GM03348 (cell line): ENCODE results near the gene ZP2.
"Not testable (repeated sequence)": the region's sequence is repeated elsewhere in the genome, so short reads cannot be mapped to it uniquely, and the experiment has no call there.

ENCODE experiments used
- DNase-seq: peaks from one replicate; pipeline ENCODE4 v3.0.0; 2012; ENCODE audit warnings: low spot score

ZP2 gene

DNA sequence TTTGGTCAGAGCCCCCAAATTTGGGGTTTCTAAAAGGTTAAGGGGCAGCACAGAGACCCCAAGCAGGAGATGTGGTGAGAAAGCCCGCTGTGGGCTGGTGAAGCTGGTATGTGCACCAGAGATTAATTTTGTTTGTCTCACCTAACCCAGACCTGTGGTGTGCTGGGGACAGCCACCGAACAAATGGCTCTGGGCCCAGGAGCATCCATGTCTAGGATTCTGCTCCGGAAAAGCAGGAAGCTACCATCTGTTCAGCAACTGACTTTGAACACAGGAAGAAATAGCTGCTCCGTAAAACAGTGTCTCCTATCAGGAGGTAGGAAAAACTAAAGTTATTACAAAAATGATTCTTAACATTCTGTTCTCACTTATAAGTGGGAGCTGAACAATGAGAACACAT, 2.7 kb upstream of the ZP2 start:
- DNase-seq, result no peak

DNA sequence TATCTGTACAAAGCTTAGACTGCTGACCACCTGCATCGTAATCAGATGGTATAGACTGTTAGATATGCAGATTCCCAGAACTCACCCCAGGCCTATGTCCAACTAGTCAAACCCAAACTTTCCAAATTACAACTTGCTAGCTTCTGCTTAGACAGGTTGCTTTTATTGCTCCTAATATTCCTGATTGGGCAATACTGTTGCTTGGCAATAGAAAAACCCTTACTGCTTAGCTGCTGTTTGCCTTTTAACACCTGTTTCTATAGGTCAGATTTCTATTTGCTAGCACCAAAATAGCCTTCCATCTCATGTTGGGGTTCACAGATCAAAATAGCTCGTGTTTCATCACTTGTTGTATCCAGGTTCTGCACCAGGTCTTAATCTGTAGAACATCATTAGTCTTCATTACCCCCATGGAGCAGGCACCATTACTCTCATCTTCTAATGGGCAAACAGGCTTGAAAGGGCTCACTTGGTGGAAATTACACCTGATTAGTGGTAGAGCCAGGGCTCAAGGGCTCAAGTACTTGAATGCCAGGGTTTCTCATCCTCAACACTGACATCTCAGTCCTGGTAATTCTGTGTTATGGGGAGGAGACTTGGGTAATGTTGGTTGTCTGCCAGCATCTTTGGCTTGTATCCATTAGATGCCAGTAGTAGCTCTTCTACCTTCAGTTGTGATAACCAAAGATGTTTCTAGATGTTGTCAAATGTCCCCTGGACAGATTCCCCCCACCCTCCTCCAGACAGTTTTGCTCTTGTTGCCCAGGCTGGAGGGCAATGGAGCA, 2.7 kb downstream of the ZP2 start:
- no peak for DNase-seq

DNA sequence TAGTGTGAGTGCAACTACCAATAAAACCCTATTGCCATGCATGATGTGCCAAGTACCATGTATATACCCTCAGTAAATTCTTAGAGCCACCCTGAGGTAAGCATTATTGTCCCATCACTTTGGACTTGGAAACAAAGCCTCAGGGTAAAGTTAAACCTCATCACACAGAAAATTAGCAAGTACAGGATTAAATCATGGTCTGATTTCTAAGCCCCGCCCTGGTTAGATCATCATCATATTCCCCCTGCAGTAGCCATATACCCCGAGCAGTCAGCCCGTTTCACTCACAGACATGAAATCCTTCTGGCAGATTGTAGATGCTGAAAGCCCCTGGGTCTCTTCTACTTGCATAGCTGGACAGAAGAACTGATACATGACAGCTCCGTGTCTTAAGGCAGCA, 4.8 kb downstream of the ZP2 start:
- DNase-seq, result no peak

DNA sequence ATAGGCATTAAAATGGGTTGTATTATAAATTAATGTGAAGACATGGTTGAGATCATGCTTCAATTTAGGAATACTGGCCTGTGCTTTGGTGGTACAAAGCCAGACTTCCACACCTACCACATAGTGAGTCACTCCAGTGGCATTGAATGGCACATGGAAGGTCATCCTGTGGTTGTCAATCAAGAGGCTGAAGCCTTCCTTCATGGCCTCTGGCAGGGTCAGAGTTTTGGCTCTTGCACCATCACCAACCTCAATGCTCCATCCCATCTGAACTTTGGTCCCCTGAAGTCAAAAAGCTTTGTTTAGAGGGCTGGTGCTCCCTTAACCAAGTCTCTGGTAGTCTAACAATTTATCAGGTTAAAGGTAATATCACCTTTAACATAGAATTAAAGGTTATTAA, 6.1 kb downstream of the ZP2 start:
- DNase-seq, result no peak

DNA sequence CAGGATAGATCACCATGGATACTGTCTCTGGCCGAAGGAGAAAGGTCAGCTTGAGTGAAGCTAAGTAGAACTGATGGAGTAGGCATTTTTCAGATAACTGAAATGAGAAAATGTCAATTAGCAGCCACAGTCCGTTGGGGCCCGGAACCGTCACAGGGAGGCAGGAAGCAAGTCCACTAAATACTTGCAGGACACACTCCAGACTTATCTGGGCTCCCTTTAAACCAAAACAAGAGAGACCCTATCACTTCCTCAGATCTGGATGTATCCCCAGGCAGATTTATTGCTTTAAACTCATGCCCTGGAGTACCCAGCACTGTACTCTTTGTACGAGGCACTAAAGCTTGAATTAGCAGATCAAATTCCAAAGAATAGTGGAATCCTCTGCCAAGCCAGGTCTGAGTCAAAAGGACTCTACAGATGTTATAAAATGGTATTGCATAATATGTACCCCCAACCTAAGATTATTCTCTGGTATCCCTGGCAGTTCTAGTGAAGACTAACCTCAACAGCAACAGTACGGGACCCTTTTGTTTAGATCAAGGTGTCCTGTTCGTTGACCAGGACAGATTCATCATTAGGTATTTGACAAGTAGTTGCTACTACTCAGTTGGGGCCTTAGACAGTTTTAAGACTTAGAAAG, 8.1 kb downstream of the ZP2 start:
- DNase-seq, result no peak

DNA sequence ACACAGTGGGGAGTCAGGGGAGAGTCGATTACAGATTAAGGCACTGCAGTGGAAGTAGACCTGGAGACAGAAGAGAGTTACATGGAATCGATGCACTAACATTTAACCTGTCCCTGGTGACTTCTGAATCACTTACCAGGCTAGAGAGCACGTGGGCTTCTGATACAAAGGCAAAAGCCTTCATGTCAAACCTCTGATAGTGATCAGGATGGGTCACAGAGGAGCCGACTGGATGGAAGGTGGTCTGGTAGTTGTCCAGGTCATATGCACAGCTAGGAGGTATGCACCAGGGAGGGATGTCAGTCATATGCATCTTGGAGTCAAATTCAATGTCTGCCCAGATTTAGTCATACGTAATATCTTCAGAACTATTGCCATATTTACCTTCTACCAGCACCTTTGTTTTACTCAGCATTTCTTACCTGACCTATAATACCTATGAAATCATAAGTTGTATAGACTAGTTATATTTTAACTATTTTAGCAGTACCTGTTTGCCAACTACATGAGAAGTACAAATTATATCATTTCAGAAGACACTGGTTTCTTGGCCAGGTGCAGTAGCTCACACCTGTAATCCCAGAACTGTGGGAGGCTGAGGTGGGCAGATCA, 11.7 kb downstream of the ZP2 start:
- no peak for DNase-seq

DNA sequence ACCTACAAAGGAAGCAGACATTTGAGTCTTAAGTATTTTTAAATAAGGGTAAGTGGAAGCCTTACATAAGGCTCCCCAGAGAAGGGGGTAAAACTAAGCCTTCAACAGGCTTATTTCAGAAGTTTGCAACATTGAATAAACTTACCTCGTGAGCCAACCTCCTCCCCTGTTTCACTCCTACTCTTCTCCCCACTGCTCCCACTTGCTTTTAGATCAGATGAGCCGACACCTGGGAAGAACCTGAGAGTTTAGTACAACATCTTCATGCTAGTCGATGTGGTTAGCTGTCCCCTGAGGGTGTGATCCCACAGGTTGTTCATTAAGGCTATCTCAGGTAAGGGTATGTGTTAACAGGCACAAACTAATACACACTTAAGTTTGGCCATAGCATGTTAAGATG, 13.8 kb downstream of the ZP2 start:
- DNase-seq, result no peak

DNA sequence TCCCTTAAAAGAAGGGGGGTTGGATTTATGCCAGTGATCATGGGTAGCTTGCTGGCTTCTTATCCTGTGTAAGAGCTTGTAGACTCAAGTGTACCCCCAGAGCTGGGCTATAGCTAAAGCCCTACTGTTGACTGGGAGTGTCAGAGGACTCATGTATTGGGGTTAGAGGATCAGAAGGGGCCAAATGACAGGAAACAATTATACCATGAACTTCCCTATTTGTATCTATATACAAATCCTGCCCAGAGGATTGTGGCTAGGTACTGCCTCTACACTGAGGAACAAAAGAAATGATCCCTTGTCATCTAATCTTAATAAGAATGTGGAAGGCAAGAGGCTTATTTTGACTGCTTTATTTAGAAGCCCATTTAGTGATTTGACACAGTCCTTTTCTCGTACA, 14.3 kb downstream of the ZP2 start:
- no peak for DNase-seq

DNA sequence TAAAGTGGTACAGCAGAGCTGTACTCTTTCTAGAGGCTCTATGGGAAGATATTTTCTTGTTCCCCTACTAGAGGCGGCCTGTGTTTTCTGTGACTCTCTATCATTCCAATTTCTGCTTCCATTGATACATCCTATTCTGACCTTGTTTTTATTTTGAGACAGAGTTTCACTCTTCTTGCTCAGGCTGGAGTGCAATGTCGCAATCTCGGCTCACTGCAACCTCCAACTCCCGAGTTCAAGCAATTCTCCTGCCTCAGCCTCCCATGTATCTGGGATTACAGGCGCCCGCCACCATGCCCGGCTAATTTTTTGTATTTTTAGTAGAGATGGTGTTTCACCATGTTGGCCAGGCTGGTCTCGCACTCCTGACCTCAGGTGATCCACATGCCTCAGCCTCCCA, 16.0 kb downstream of the ZP2 start:
- not testable (repeated sequence) for DNase-seq

DNA sequence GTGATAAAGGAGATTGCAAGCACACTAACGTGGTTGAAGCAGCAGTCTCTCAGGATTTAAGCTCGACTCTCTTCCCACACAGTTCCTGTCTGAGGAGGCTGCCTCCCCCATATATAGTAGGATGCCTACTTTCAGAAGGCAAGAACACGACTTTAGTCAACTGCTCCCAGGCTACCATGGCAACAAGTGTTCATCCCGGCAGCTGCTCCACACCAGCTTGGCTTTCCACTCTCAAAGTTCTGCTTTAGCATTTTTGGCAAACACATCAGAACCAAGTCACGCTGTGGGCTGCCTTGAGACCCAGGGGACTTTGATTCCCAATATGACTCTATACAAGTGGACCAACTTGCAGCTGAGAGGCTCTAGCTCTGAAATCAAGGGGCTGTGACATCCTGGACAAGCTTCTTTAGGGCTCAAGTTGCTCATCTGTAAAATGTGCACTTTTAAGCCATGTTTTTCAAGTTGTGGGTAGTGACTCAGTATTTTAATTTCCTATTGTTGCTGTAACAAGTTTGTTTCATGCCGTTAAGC, 16.5 kb downstream of the ZP2 start:
- DNase-seq, result peak; percentile 18

DNA sequence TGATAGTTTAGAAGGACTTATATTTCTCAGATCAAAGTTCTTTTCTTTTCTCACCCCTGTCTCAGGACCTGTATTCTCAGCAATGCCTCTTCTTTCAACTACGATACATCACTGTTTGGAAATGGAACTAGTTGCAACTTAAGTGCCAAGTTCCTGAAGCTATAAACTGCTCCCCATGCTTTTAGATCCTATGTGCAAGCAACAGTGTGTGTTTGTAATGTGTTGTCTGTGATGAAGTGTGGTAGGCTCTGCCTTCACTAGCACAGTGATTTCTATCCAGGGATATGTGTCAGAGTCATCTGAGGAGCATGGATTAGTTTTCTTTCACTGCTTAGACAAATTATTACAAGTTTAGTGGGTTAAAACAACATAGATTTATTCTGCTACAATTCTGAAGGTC, 18.4 kb downstream of the ZP2 start:
- no peak for DNase-seq

DNA sequence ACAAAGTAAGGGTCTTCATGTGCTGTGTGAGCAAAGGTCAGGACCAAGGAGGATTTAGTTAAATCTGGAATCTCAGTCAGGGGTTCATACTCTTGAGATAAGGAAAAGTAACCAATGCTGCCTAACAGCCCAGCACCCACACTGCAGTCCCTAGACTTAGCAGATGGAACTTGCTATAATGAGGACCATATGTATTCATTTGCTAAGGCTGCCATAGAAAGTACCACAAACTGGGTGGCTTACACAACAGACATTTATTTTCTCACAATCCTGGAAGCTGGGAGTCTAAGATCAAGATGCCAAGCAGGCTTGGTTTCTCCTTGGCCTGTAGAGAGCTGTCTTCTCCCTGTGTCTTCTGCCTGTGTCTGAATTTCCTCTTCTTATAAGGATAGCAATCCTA, 20.8 kb downstream of the ZP2 start:
- DNase-seq, result peak; percentile 10

DNA sequence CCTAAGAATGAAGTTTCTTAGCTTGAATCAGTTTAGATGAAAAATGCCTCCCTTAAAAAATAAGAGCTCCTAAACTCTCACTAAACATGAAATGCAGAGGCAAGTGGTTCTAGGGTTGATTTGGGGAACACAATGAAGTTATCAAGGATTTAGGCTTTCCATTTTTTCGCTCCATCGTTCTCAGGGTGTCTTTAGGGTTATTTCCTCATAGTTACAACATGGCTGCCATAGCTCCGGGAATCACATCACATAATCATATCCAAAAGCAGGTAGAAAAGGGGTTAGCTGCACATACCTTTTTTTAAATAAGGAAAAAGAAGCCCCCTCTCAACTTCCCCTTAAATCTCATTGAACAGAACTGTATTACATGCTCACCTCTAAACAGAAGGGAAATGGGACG, 21.4 kb downstream of the ZP2 start:
- DNase-seq, result no peak

DNA sequence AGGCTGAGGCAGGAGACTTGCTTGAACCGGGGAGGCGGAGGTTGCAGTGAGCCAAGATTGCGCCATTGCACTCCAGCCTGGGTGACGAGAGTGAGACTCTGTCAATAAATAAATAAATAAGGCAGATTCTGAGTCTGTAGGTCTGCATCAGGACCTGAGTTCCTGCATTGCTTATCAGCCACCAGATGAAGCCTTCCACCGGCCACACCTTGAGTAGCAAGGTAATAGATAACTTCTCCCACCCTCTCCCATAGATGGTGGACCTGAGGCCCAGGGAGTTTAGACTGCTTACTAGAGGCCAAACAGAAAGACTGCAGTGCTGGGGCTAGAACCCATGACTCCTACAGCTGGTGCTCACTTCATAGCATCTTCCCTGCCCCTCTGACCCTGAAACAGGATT, 22.1 kb downstream of the ZP2 start:
- no peak for DNase-seq

DNA sequence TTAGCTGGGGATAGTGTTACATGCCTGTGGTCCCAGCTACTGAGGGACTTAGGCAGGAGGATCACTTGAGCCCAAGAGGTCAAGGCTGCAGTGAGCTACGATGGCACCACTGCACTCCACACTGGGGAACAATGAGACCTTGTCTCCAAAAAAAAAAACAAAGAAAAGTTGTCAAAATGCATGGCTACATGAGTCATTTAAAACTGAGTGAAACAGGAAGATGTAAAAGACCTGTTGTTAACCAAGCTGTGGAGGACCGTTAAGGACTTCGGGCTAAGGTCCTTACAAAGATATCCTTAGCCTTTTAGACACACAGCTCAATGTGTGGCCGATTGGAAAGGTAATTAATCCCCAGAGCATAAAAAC, 25.1 kb downstream of the ZP2 start:
- DNase-seq, result no peak

DNA sequence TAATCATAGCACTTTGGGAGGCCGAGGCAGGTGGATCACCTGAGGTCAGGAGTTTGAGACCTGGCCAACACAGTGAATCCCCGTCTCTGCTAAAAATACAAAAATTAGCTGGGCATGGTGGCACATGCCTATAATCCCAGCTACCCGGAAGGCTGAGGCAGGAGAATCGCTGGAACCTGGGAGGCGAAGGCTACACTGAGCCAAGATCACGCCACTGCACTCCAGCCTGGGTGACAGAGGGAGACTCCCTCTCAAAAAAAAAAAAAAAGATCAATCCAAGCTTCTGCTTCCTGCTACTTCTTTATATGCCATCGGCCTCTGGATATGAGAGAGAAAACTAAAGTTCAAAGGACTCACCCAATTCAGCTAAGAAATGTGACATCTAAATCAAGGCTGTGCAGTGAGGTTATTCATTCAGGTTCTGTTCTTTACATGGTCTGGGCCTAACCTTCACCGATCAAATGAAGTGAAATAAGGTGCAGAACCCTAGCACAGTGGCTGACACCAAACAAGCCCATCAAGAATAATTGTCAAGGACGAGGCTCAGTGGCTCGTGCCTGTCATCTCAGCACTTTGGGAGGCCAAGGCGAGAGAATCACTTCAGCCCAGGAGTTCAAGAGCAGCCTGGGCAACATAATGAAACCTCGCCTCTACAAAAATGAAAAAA, 25.6 kb downstream of the ZP2 start:
- DNase-seq, result no peak

DNA sequence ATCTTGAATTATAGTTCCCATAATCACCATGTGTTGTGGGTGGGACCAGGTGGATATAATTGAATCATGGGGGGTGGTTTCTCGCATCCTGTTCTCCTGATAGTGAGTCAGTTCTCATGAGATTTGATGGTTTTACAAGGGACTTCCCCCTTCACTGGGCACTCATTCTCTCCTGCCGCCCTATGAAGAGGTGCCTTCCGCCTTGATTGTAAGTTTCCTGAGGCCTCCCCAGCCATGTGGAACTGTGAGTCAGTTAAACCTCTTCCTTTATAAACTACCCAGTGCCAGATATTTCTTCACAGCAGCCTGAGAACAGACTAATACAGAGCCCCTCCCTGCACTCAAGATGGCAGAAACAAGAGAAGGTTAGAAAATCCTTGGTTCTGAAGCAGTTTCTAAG, 26.5 kb downstream of the ZP2 start:
- DNase-seq, result no peak

DNA sequence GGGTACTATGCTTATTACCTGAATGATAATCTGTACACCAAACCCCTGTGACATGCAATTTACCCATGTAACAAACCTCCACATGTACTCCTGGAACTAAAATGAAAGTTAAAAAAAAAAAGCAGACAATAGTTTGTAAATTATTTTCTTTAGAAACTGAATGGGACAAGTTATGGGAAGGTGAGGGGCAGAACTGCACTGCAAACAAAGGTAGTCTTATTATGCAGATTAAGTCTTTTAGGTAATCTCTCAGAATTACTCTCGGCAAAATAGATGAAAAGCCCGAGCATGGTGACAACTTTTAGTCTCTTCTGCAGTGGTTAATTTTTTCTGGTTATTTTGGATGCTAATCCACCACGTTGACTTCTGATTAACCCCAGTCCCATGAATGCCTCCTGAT, 27.4 kb downstream of the ZP2 start:
- no peak for DNase-seq

DNA sequence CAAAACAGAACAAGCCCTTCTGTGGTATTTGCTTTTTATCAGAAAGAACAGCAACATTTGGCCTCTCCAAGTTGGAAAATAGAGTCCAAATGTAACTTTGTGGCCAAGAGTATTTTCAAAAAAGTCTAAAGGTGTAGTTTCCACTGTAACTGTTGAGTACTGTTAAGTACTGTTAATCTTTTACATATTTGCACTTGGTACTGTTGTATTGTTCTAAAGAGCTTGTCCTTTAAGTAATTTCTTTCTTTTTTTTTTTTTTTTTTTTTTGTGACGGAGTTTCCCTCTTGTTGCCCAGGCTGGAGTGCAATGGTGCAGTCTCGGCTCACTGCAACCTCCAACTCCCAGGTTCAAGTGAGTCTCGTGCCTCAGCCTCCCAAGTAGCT, 31.4 kb downstream of the ZP2 start:
- DNase-seq, result no peak

DNA sequence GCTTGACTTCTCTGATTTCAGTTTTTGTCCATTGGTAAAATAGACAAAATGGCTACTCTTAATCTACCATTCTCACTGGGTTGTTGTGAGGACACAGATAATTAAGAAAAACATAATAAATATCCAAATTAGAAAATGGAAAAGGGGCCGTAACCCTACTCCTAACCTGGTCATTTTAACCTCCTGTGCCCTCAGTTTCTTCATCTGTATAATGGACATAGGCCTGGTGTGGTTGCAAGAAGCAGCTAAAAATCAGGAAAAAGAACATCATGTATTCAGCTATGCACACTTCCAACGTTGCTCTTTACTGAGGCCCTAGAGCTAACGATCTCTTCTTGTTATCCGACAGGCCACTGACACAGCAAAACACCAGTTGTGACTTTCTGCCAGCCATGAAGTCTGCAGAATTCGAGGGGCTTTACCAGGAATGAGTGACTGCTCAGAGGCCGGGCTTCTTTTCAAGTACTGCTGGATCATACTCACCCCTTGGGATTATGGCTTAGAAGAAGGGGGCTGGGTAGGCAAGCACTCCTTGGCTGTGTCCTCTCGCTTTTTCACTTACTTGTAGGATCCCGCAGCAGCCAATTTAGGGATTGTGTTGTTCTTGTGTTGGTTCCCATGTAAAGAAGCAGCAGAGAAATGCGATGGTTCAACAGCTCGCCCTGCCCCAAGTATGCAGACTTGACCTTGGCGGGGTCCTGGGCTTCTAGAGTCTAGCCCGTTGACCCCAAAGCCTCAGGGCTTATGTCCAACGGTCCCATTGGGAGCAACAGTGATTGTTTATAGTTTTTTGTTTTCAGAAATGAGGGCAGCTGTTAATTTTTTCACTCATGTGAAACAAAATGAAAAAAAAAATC, 32.0 kb downstream of the ZP2 start:
- no peak for DNase-seq

DNA sequence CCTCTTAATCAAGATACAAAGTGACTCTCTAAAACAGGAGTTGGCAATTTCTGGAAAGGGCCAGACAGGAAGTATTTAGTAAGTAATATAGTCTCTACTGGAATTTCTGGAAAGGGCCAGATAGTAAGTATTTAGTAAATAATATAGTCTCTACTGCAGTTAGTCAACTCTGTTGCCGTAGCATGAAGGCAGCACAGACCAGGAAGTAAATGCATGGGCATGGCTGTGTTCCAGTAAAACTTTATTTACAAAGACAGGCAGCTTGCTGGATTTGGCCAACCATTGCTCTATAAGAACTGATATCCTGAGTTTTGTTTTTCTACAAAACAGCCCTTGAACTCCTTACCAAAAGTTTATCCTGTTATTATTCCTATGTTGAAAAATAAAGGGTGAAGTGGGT, 36.0 kb downstream of the ZP2 start:
- no peak for DNase-seq

DNA sequence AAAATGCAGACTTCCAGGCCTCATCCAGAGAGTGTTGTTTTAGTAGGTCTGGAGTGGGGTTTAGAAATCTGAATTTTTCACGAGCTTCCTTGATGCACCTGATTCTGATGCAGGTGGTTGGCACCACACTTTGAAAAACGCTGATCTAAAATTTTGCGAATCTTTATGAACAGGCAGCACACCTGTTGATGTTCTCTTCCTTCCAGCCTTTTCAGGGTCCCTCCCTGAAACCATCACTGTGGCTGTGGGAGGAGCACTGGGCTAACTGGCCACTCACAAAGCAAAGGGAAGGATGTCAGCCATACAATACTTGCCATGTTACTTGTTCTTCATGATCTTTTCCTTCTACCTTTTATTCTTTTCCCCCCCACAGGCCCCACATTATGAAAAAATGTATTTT, 38.7 kb downstream of the ZP2 start:
- no peak for DNase-seq
